ENCODE data around the gene ENSA. TPM values are rescaled to one million over a fixed set of nuclear protein-coding genes. Genes with fewer than 3 reads are reported as not detected.
A peak's percentile ranks its signal among the peaks of the same experiment; 100 is the strongest.
"Not testable (repeated sequence)": the region's sequence is repeated elsewhere in the genome, so short reads cannot be mapped to it uniquely, and the experiment has no call there.

The ENSA gene
- total RNA-seq, 2 donors from 2014 or later: 133 to 201 TPM

GRCh38 chr1:150627826-150628410 lies 1.5 kb downstream of the ENSA start:
- intact Hi-C loops (cut with DNase I): loop anchor here (5.0 to 10.0 kb wide), 2 partner anchors 51 to 153 kb away; partner anchors contain the start of gene MCL1
- DNase-seq (ENCODE audit: low spot score): no peak
- H3K27ac ChIP-seq: peak overlapping the region in 1 of 2 donors; percentile 99
- H3K4me3 ChIP-seq: peak overlapping the region; percentile 60 to 72
- 79% methylated on average over 5 of the region's 5 CpGs for WGBS
- peaks cover 6% of the 10 kb centered on the region for H3K4me1 ChIP-seq (replicated peaks)
- H3K36me3 ChIP-seq: peaks cover 5 to 6% of the 10 kb centered on the region in 2 donors
- no peaks in the 10 kb centered on the region for H3K9me3 ChIP-seq
- no peaks in the 10 kb centered on the region for H3K27me3 ChIP-seq (replicated peaks; ENCODE audit: insufficient read depth)
- TF ChIP-seq CTCF (IDR thresholded peaks at IDR 0.05) (no peak), POLR2AphosphoS5 (IDR thresholded peaks at IDR 0.05) (no peak), POLR2A (IDR thresholded peaks at IDR 0.05) (no peak)

DNA sequence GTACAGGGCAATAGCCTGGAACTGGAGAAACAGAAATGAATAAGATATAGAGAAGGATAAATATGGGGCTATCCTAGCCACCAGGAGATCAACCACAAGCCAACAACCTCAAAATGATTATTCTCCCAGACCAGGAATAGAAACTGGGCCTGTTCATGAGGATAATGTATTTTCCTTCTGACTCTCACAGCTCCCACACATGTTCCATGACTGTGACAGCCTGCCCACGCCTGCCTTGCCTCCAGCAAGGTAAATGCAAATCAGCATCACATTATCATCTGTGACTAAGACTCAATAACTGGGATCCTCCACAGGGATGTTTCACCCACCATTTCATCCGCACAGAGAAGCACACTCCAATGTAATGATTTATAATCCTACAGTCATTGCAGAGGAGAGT lies 3.3 kb downstream of the ENSA start:
- Histone ChIP-seq H3K4me3 (no peak overlapping the region), H3K36me3 (peaks cover 5 to 6% of the 10 kb centered on the region in 2 donors), H3K9me3 (no peaks in the 10 kb centered on the region), H3K4me1 (replicated peaks) (peaks cover 6% of the 10 kb centered on the region), H3K27ac (peak overlapping the region in 1 of 2 donors; percentile 53), H3K27me3 (replicated peaks; ENCODE audit: insufficient read depth) (no peaks in the 10 kb centered on the region)
- intact Hi-C loops (cut with DNase I): loop anchor here (5.0 to 10.0 kb wide), 2 partner anchors 49 to 151 kb away; partner anchors contain the start of gene MCL1
- DNase-seq (ENCODE audit: low spot score): no peak
- 71% methylated on average over 2 of the region's 2 CpGs for WGBS
- no peak for TF ChIP-seq POLR2AphosphoS5 (IDR thresholded peaks at IDR 0.05)
- no peak for TF ChIP-seq CTCF (IDR thresholded peaks at IDR 0.05)
- no peak for TF ChIP-seq POLR2A (IDR thresholded peaks at IDR 0.05)

GRCh38 chr1:150624546-150624945 lies 4.9 kb downstream of the ENSA start:
- intact Hi-C loops (cut with DNase I): loop anchor here (10.0 kb wide), 1 partner anchor 150 kb away; no protein-coding TSS in a partner anchor
- not testable (repeated sequence) for H3K9me3 ChIP-seq; H3K36me3 ChIP-seq; H3K4me3 ChIP-seq; DNase-seq (ENCODE audit: low spot score); H3K27me3 ChIP-seq (replicated peaks; ENCODE audit: insufficient read depth)
- Histone ChIP-seq H3K27ac (peak overlapping the region; percentile 53 to 58), H3K4me1 (replicated peaks) (peaks cover 12% of the 10 kb centered on the region)
- WGBS: 71% methylated on average over 1 of the region's 1 CpG

DNA sequence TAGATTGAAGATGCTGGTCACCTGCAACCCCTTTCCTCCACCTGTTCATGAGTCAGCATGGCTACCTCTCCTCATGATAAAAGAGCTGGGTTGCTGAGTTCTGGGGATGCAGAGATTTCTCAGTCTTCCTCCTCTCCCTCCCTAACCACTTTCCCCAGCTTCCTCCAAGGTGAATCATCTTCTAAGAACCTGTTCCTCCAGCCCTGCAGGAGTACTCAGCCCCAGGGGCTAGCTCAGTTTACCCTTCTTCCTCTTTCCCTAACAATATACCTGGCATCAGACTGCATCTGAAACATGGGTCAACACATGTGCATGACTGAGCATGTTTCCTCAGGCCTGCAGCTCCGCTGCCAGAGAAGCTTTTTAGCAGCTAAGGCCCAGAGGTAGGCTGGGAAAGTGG lies 5.3 kb downstream of the ENSA start:
- peaks cover 13% of the 10 kb centered on the region for H3K4me1 ChIP-seq (replicated peaks)
- not testable (repeated sequence) for H3K36me3 ChIP-seq; H3K27me3 ChIP-seq (replicated peaks; ENCODE audit: insufficient read depth); H3K9me3 ChIP-seq; H3K4me3 ChIP-seq
- WGBS: 63% methylated on average over 1 of the region's 1 CpG
- TF ChIP-seq POLR2AphosphoS5 (IDR thresholded peaks at IDR 0.05) (peak; percentile 75), POLR2A (IDR thresholded peaks at IDR 0.05) (peak; percentile 21)
- peak overlapping the region; percentile 53 to 58 for H3K27ac ChIP-seq
- intact Hi-C loops (cut with DNase I): loop anchor here (10.0 kb wide), 1 partner anchor 149 kb away; no protein-coding TSS in a partner anchor
- peak; percentile 68 for DNase-seq (ENCODE audit: low spot score)

DNA sequence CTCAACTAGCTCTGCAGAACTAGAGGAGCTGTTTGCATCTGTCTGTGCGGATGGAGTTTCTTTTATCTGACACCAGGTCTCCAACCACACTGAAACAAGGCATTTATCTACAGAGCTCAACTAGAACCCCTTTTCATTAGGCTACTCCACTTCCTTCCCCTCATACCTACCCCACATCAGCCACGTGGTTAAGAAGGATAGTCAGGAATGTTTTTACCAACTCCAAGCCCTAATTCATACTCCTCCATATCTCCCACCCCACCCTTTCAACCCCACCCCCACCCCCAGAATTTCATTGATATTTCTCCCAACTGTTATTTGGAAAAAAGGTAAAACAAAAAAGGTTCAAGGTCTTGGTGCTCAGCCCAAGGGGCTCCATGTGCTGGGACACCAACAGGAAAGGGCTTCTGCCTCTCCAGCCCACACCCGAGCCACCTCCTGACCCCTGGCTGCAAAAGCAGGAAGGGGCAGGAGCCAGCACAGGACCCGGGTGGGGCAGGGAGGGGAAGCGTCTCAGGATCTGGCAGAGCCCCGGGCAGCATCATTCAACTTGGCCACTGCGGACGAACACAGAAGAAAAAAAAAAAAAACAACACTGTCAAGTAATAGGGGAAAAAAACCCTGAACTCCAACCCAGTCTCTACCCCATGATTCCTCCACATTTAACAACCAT lies 7.0 kb downstream of the ENSA start:
- peak overlapping the region; percentile 68 to 77 for H3K27ac ChIP-seq
- WGBS: 39% methylated on average over 8 of the region's 8 CpGs
- intact Hi-C loops (cut with DNase I): loop anchor here (10.0 kb wide), 1 partner anchor 148 kb away; no protein-coding TSS in a partner anchor
- TF ChIP-seq CTCF (IDR thresholded peaks at IDR 0.05) (no peak), POLR2A (IDR thresholded peaks at IDR 0.05) (no peak), POLR2AphosphoS5 (IDR thresholded peaks at IDR 0.05) (no peak)
- no peaks in the 10 kb centered on the region for H3K9me3 ChIP-seq
- H3K27me3 ChIP-seq (replicated peaks; ENCODE audit: insufficient read depth): no peaks in the 10 kb centered on the region
- no peak overlapping the region for H3K4me3 ChIP-seq
- H3K36me3 ChIP-seq: peaks cover 5 to 6% of the 10 kb centered on the region in 2 donors
- H3K4me1 ChIP-seq (replicated peaks): peaks cover 8% of the 10 kb centered on the region
- no peak for DNase-seq (ENCODE audit: low spot score)

Measured in prostate gland (tissue), 2 donors.